DOHH2 (cell line): ENCODE measurements around the gene MKLN1.

ENCODE experiments used
- H3F3A ChIP-seq: fragments of 200-600 bp; sonication (generic), shearing (Covaris generic); 2 replicates; pipeline ENCODE4 v1.6.0; 2016; ENCODE audit warnings: antibody characterized with exemption, mild to moderate bottlenecking; ENCODE audit not compliant: control insufficient read depth, insufficient read depth
- H3K27ac ChIP-seq: fragments of 200-600 bp; sonication (generic); 2 replicates; pipeline ENCODE4 v1.5.1; 2014; ENCODE audit warnings: low read depth, mild to moderate bottlenecking, low read length, moderate library complexity
- H3K27me3 ChIP-seq: fragments of 200-600 bp; sonication (generic); 2 replicates; pipeline ENCODE4 v1.6.1; 2014; ENCODE audit warnings: mild to moderate bottlenecking, low read length, mixed read lengths; ENCODE audit not compliant: control insufficient read depth
- H3K36me3 ChIP-seq: fragments of 200-600 bp; sonication (generic); 2 replicates; pipeline ENCODE4 v1.6.1; 2014; ENCODE audit warnings: mild to moderate bottlenecking, low read length, moderate library complexity, mixed read lengths; ENCODE audit not compliant: control insufficient read depth
- H3K4me1 ChIP-seq: fragments of 200-600 bp; sonication (generic); 2 replicates; pipeline ENCODE4 v1.6.1; 2014; ENCODE audit warnings: mild to moderate bottlenecking, low read length, mixed read lengths; ENCODE audit not compliant: control insufficient read depth
- H3K4me2 ChIP-seq: fragments of 200-600 bp; sonication (generic); 2 replicates; pipeline ENCODE4 v1.6.0; 2014; ENCODE audit warnings: mild to moderate bottlenecking, low read length, moderate library complexity
- H3K4me3 ChIP-seq: fragments of 200-600 bp; sonication (generic); 2 replicates; pipeline ENCODE4 v1.5.1; 2014; ENCODE audit warnings: mild to moderate bottlenecking, low read length, mixed read lengths
- H3K79me2 ChIP-seq: fragments of 200-600 bp; sonication (generic); 2 replicates; pipeline ENCODE4 v1.6.1; 2014; ENCODE audit warnings: mild to moderate bottlenecking, low read length, mixed read lengths; ENCODE audit not compliant: control insufficient read depth
- H3K9me2 ChIP-seq: fragments of 200-600 bp; sonication (generic); replicated peaks from 2 replicates; pipeline ENCODE4 v1.6.1; 2014; ENCODE audit warnings: mild to moderate bottlenecking, low read length, mixed read lengths; ENCODE audit not compliant: control insufficient read depth
- H3K9me3 ChIP-seq: fragments of 200-600 bp; sonication (generic); 2 replicates; pipeline ENCODE4 v1.6.1; 2014; ENCODE audit warnings: antibody characterized with exemption, low read length, mixed read lengths; ENCODE audit not compliant: control insufficient read depth, insufficient read depth
- H4K20me1 ChIP-seq: fragments of 200-600 bp; sonication (generic); 2 replicates; pipeline ENCODE4 v1.6.0; 2014; ENCODE audit warnings: low read depth, mild to moderate bottlenecking, antibody characterized with exemption, low read length, moderate library complexity; ENCODE audit not compliant: control insufficient read depth, insufficient read depth
- EZH2phosphoT487 ChIP-seq: fragments of 200-600 bp; sonication (generic); IDR thresholded peaks from 2 replicates; pipeline ENCODE4 v1.6.1; 2017; ENCODE audit warnings: borderline replicate concordance, mild to moderate bottlenecking, antibody characterized with exemption, low read length, moderate library complexity, mixed read lengths
- TF ChIP-seq, protein P1 (sequence below): fragments of 200-600 bp; sonication (generic); IDR thresholded peaks from one replicate; pipeline ENCODE4 v1.5.1; 2014; ENCODE audit warnings: antibody characterized with exemption, mild to moderate bottlenecking, low read depth, low read length; ENCODE audit not compliant: poor library complexity, severe bottlenecking

The MKLN1 gene

DNA sequence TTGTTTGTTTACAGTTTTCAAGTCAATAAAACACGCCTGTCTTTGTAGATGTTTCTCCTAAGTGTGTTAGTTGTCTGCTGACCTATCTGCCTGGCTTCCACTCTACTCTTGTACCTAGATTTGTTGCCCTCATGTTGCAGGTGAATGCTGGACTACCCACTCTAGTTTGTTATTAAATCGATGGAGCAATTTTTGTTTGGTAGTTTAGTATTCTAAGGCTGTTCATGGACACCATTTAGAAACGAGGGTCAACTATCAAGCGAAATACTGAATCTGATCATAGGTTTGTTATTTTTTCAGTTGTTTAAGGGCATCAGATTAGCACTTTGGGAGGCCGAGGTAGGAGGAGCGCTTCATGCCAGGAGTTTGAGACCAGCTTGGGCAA lies 29.1 kb upstream of the MKLN1 start:
- Histone ChIP-seq H3K27ac (no peak overlapping the region), H3K4me3 (no peak overlapping the region), H3K4me2 (no peak overlapping the region), H3K27me3 (no peaks in the 10 kb centered on the region), H3K79me2 (no peaks in the 10 kb centered on the region), H3K4me1 (peaks cover 21% of the 10 kb centered on the region), H3K9me2 (no peaks in the 10 kb centered on the region), H3K9me3 (no peaks in the 10 kb centered on the region), H4K20me1 (no peaks in the 10 kb centered on the region), H3K36me3 (no peaks in the 10 kb centered on the region), H3F3A (no peaks in the 10 kb centered on the region)
- TF ChIP-seq EZH2phosphoT487 = no peak
- TF ChIP-seq, protein P1, sequence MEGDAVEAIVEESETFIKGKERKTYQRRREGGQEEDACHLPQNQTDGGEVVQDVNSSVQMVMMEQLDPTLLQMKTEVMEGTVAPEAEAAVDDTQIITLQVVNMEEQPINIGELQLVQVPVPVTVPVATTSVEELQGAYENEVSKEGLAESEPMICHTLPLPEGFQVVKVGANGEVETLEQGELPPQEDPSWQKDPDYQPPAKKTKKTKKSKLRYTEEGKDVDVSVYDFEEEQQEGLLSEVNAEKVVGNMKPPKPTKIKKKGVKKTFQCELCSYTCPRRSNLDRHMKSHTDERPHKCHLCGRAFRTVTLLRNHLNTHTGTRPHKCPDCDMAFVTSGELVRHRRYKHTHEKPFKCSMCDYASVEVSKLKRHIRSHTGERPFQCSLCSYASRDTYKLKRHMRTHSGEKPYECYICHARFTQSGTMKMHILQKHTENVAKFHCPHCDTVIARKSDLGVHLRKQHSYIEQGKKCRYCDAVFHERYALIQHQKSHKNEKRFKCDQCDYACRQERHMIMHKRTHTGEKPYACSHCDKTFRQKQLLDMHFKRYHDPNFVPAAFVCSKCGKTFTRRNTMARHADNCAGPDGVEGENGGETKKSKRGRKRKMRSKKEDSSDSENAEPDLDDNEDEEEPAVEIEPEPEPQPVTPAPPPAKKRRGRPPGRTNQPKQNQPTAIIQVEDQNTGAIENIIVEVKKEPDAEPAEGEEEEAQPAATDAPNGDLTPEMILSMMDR = no peak

DNA sequence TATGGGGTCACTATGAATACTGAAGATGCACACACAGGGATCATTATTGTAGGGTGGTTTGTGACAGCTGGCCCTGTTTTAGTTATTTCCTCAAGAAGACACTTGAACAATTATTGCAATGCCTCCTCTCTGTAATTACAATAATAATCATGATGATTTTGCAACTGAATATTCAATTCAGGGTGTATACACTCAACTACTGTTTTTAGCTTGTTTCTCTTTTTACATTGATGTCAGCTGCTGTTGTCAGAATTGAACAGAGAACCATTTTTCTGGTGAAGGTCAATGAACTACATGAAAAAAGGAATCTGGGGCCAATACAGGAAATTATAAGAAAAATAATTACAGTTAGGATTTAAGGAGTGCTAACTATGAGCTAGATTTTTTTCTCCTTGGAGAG lies 28.6 kb upstream of the MKLN1 start:
- H3K27ac ChIP-seq = no peak overlapping the region
- no peaks in the 10 kb centered on the region for H3K9me2 ChIP-seq

DNA sequence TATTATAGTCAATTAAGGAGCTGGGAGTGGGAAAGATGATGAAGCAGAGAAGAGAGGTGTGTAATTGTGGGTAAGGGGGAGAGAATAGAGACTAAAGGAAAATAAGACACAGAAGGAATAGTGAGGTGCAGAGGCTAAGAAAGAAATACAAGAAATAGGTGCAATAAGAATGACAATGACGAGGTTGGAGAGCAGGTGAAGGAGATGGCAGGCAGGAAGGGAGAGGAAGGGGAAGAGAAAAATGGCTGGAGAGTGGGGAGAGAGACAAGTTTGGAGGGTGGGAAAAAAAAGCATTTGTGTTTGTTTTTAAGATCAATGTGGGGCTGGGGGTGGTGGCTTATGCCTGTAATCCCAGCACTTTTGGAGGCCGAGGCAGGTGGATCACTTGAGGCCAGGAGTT lies 27.6 kb upstream of the MKLN1 start:
- H3K9me2 ChIP-seq = no peaks in the 10 kb centered on the region
- no peak overlapping the region for H3K27ac ChIP-seq
- no peak for TF ChIP-seq EZH2phosphoT487
- TF ChIP-seq, protein P1 = no peak
- H3K9me3 ChIP-seq = no peaks in the 10 kb centered on the region
- no peaks in the 10 kb centered on the region for H3K79me2 ChIP-seq
- no peaks in the 10 kb centered on the region for H4K20me1 ChIP-seq
- no peaks in the 10 kb centered on the region for H3K36me3 ChIP-seq
- peaks cover 21% of the 10 kb centered on the region for H3K4me1 ChIP-seq
- no peaks in the 10 kb centered on the region for H3F3A ChIP-seq
- no peak overlapping the region for H3K4me3 ChIP-seq
- H3K4me2 ChIP-seq = no peak overlapping the region
- H3K27me3 ChIP-seq = no peaks in the 10 kb centered on the region

More for the DNA sequence above, 28.6 kb upstream of the MKLN1 start:
- no peaks in the 10 kb centered on the region for H3K36me3 ChIP-seq
- no peaks in the 10 kb centered on the region for H3K27me3 ChIP-seq
- no peak for TF ChIP-seq EZH2phosphoT487
- TF ChIP-seq, protein P1 = no peak
- no peak overlapping the region for H3K4me3 ChIP-seq
- no peaks in the 10 kb centered on the region for H3K9me3 ChIP-seq
- no peaks in the 10 kb centered on the region for H3F3A ChIP-seq
- H3K79me2 ChIP-seq = no peaks in the 10 kb centered on the region
- H3K4me1 ChIP-seq = peaks cover 21% of the 10 kb centered on the region
- H3K4me2 ChIP-seq = no peak overlapping the region
- no peaks in the 10 kb centered on the region for H4K20me1 ChIP-seq
